Measurements from ENCODE around the gene TM9SF1. TPM values are rescaled to one million over a fixed set of nuclear protein-coding genes. Genes with fewer than 3 reads are reported as not detected.
A peak's percentile ranks its signal among the peaks of the same experiment; 100 is the strongest.

The TM9SF1 gene
- total and polyA plus RNA-seq, 9 of the 15 experiments (the other 6 are each of a cell fraction or from before 2014, with no cell fraction given) = 5.3 to 20.3 (median 11.8) TPM

- TF ChIP-seq EWSR1 (IDR thresholded peaks at IDR 0.05; ENCODE audit: borderline replicate concordance, low read depth, partially characterized antibody) (no peak), MECOM (CRISPR knock-in tag; IDR thresholded peaks at IDR 0.05) (no peak), C11orf30 (IDR thresholded peaks at IDR 0.05; ENCODE audit: low read depth) (no peak; the same call in none of the 2 replicates), NR3C1 (CRISPR knock-in tag; IDR thresholded peaks at IDR 0.05) (no peak), THRAP3 (IDR thresholded peaks at IDR 0.05; ENCODE audit: borderline replicate concordance) (no peak), BRF1 (IDR thresholded peaks at IDR 0.05; ENCODE audit: borderline replicate concordance, extremely low read depth, insufficient read length) (no peak), MNT (conservative IDR thresholded peaks at IDR 0.05) (peak in 1 of 2 experiments; percentile 56; a peak in 2 of 4 replicates), NCOR1 (IDR thresholded peaks at IDR 0.05) (no peak), GTF2B (IDR thresholded peaks at IDR 0.05; ENCODE audit: extremely low read depth, insufficient read length) (no peak), SMAD4 (CRISPR knock-in tag; conservative IDR thresholded peaks at IDR 0.05) (0 out of 2 replicates have a peak, but pooled peaks have one; percentile 26), TRIM24 (IDR thresholded peaks at IDR 0.05) (peak in 1 of 2 experiments; percentile 63; a peak in 2 of 4 replicates), ETS2 (tag; IDR thresholded peaks at IDR 0.05; ENCODE audit: borderline replicate concordance, poor library complexity, severe bottlenecking) (no peak), L3MBTL2 (IDR thresholded peaks at IDR 0.05) (peak; percentile 46), SRF (CRISPR knock-in tag; IDR thresholded peaks at IDR 0.05) (no peak), ZNF584 (CRISPR knock-in tag; IDR thresholded peaks at IDR 0.05; ENCODE audit: low read depth) (0 out of 2 replicates have a peak, but pooled peaks have one; percentile 41), EGR1 (conservative IDR thresholded peaks at IDR 0.05) (no peak), ZC3H8 (IDR thresholded peaks at IDR 0.05) (no peak), MXI1 (IDR thresholded peaks at IDR 0.05; ENCODE audit: low read depth, low read length) (no peak), ZBTB17 (CRISPR knock-in tag; IDR thresholded peaks at IDR 0.05) (no peak), EZH2 (IDR thresholded peaks at IDR 0.05; ENCODE audit: borderline replicate concordance, low read depth, low read length) (no peak)
- TF ChIP-seq, protein P1, sequence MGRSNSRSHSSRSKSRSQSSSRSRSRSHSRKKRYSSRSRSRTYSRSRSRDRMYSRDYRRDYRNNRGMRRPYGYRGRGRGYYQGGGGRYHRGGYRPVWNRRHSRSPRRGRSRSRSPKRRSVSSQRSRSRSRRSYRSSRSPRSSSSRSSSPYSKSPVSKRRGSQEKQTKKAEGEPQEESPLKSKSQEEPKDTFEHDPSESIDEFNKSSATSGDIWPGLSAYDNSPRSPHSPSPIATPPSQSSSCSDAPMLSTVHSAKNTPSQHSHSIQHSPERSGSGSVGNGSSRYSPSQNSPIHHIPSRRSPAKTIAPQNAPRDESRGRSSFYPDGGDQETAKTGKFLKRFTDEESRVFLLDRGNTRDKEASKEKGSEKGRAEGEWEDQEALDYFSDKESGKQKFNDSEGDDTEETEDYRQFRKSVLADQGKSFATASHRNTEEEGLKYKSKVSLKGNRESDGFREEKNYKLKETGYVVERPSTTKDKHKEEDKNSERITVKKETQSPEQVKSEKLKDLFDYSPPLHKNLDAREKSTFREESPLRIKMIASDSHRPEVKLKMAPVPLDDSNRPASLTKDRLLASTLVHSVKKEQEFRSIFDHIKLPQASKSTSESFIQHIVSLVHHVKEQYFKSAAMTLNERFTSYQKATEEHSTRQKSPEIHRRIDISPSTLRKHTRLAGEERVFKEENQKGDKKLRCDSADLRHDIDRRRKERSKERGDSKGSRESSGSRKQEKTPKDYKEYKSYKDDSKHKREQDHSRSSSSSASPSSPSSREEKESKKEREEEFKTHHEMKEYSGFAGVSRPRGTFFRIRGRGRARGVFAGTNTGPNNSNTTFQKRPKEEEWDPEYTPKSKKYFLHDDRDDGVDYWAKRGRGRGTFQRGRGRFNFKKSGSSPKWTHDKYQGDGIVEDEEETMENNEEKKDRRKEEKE (IDR thresholded peaks at IDR 0.05; ENCODE audit: borderline replicate concordance in 1 of 2, control insufficient read depth in 1 of 2, low read depth in 2 of 2, low read length in 1 of 2) = no peak
Measured at GRCh38 chr14:24232645-24233537, 37.6 kb upstream of the TM9SF1 start, which contains the start of gene GMPR2 (continued).
